GM12878 (cell line): ENCODE measurements around the gene GDA.

Experiments
- EZH2 ChIP-seq: IDR thresholded peaks from 2 replicates; pipeline ENCODE4 v1.6.1; 2012; ENCODE audit warnings: low read depth, mild to moderate bottlenecking, control low read depth, inconsistent platforms, low read length, borderline replicate concordance; ENCODE audit not compliant: control insufficient read depth
- JUNB ChIP-seq: IDR thresholded peaks from 2 replicates; pipeline ENCODE4 v1.6.1; 2016; ENCODE audit warnings: antibody characterized with exemption, mild to moderate bottlenecking
- NR2C1 ChIP-seq: fragments of 450-650 bp; IDR thresholded peaks from 2 replicates; pipeline ENCODE4 v1.6.1; 2017; ENCODE audit warnings: antibody characterized with exemption, mild to moderate bottlenecking, moderate library complexity
- POLR2A ChIP-seq: IDR thresholded peaks from 2 replicates; pipeline ENCODE4 v1.6.1; 2011; ENCODE audit warnings: low read depth, mild to moderate bottlenecking, low read length
- POU2F2 ChIP-seq: IDR thresholded peaks from 3 replicates; pipeline ENCODE4 v1.6.1; 2011; ENCODE audit warnings: low read depth, mild to moderate bottlenecking, low read length, borderline replicate concordance
- SUZ12 ChIP-seq: fragments of 200-600 bp; sonication (generic); IDR thresholded peaks from one replicate; pipeline ENCODE4 v1.6.1; 2018; ENCODE audit warnings: antibody characterized with exemption, mild to moderate bottlenecking; ENCODE audit not compliant: unreplicated experiment
- ZNF592 ChIP-seq: fragments of 450-650 bp; IDR thresholded peaks from 2 replicates; pipeline ENCODE4 v1.6.1; 2017; ENCODE audit warnings: mild to moderate bottlenecking, moderate library complexity

GRCh38 chr9:72255569-72255968, 106.3 kb downstream of the GDA start:
- no peak for TF ChIP-seq EZH2
- TF ChIP-seq NR2C1, result no peak
- no peak for TF ChIP-seq POLR2A
- no peak for TF ChIP-seq SUZ12
- TF ChIP-seq JUNB, result no peak
- TF ChIP-seq ZNF592, result no peak
- TF ChIP-seq POU2F2, result no peak
